ENCODE results near the gene ASMT. TPM values are rescaled to one million over a fixed set of nuclear protein-coding genes. Genes with fewer than 3 reads are reported as not detected.
A peak's percentile ranks its signal among the peaks of the same experiment; 100 is the strongest.

Gene ASMT
- total RNA-seq, 4 donors from 2014 or later = 1.4 TPM; not detected in 3

- H3K4me3 ChIP-seq = no peak overlapping the region
- ATAC-seq = peak; percentile 22
- WGBS, 2 donors (ENCODE audit: low coverage in 1 of 2) = 33 to 59% methylated on average over 1 to 7 of the region's 10 CpGs
These were observed 5.1 kb upstream of the ASMT start for GRCh38 chrX:1609762-1610161.

GRCh38 chrX:1610166-1610565, 4.7 kb upstream of the ASMT start:
- ATAC-seq = no peak
- WGBS, 2 donors (ENCODE audit: low coverage in 1 of 2) = 70% methylated on average over 13 of the region's 15 CpGs; no CpG with 5 or more reads in 1 of the 2 donors
- H3K36me3 ChIP-seq = no peaks in the 10 kb centered on the region
- no peaks in the 10 kb centered on the region for H3K9me3 ChIP-seq
- H3K27ac ChIP-seq = no peak overlapping the region
- no peak overlapping the region for H3K4me3 ChIP-seq
- no peaks in the 10 kb centered on the region for H3K27me3 ChIP-seq
- TF ChIP-seq POLR2A (IDR thresholded peaks at IDR 0.05) (no peak), CTCF (IDR thresholded peaks at IDR 0.05) (no peak), EP300 (IDR thresholded peaks at IDR 0.05) (no peak), POLR2AphosphoS5 (IDR thresholded peaks at IDR 0.05) (no peak)
- no peaks in the 10 kb centered on the region for H3K4me1 ChIP-seq

More at GRCh38 chrX:1609762-1610161, 5.1 kb upstream of the ASMT start:
- Histone ChIP-seq H3K4me1 (no peaks in the 10 kb centered on the region), H3K36me3 (no peaks in the 10 kb centered on the region), H3K27me3 (no peaks in the 10 kb centered on the region), H3K9me3 (no peaks in the 10 kb centered on the region), H3K27ac (no peak overlapping the region)
- no peak for TF ChIP-seq POLR2A (IDR thresholded peaks at IDR 0.05)
- no peak for TF ChIP-seq CTCF (IDR thresholded peaks at IDR 0.05)
- no peak for TF ChIP-seq POLR2AphosphoS5 (IDR thresholded peaks at IDR 0.05)
- no peak for TF ChIP-seq EP300 (IDR thresholded peaks at IDR 0.05)

- no peak for TF ChIP-seq POLR2AphosphoS5 (IDR thresholded peaks at IDR 0.05)
- H3K36me3 ChIP-seq = no peaks in the 10 kb centered on the region
These were observed 4.1 kb upstream of the ASMT start for GRCh38 chrX:1610736-1611135.

GRCh38 chrX:1612641-1613286, 2.1 kb upstream of the ASMT start:
- H3K27ac ChIP-seq = no peak overlapping the region
- 79 to 88% methylated on average over 4 to 5 of the region's 5 CpGs for WGBS, 2 donors (ENCODE audit: low coverage in 1 of 2)
- H3K27me3 ChIP-seq = no peaks in the 10 kb centered on the region
- no peaks in the 10 kb centered on the region for H3K4me1 ChIP-seq
- no peak for ATAC-seq
- TF ChIP-seq POLR2AphosphoS5 (IDR thresholded peaks at IDR 0.05) (no peak), EP300 (IDR thresholded peaks at IDR 0.05) (no peak), CTCF (IDR thresholded peaks at IDR 0.05) (no peak), POLR2A (IDR thresholded peaks at IDR 0.05) (no peak)
- H3K4me3 ChIP-seq = no peak overlapping the region
- H3K9me3 ChIP-seq = no peaks in the 10 kb centered on the region
- H3K36me3 ChIP-seq = no peaks in the 10 kb centered on the region

More at GRCh38 chrX:1610736-1611135, 4.1 kb upstream of the ASMT start:
- no peak overlapping the region for H3K4me3 ChIP-seq
- no peaks in the 10 kb centered on the region for H3K9me3 ChIP-seq
- no peak for ATAC-seq
- no peak overlapping the region for H3K27ac ChIP-seq
- no peaks in the 10 kb centered on the region for H3K4me1 ChIP-seq
- 64 to 82% methylated on average over 9 to 12 of the region's 12 CpGs for WGBS, 2 donors (ENCODE audit: low coverage in 1 of 2)
- H3K27me3 ChIP-seq = no peaks in the 10 kb centered on the region

GRCh38 chrX:1618689-1619088, 3.8 kb downstream of the ASMT start:
- TF ChIP-seq CTCF (IDR thresholded peaks at IDR 0.05) (no peak), POLR2AphosphoS5 (IDR thresholded peaks at IDR 0.05) (no peak), EP300 (IDR thresholded peaks at IDR 0.05) (no peak), POLR2A (IDR thresholded peaks at IDR 0.05) (no peak)
- 20 to 60% methylated on average over 1 to 4 of the region's 4 CpGs for WGBS, 2 donors (ENCODE audit: low coverage in 1 of 2)
- Histone ChIP-seq H3K9me3 (no peaks in the 10 kb centered on the region), H3K36me3 (no peaks in the 10 kb centered on the region), H3K27me3 (no peaks in the 10 kb centered on the region), H3K4me3 (no peak overlapping the region), H3K4me1 (no peaks in the 10 kb centered on the region), H3K27ac (no peak overlapping the region)
- no peak for ATAC-seq
